Breast epithelium (tissue), 3 donors: ENCODE results near the gene GRM2.

Experiments
- CTCF ChIP-seq, 3 donors: fragments of 450-650 bp; IDR thresholded peaks; one replicate each; pipeline ENCODE4 v1.5.1; 2016 to 2017; ENCODE audit warnings: antibody characterized with exemption in 3 of 3, mild to moderate bottlenecking in 3 of 3, moderate library complexity in 3 of 3
- POLR2AphosphoS5 ChIP-seq, 3 donors: sonication (generic); formaldehyde crosslinking; IDR thresholded peaks; one replicate each; pipeline ENCODE4 v1.6.1; 2017; ENCODE audit warnings: antibody characterized with exemption in 3 of 3

GRCh38 chr3:51669241-51670052, 37.4 kb upstream of the GRM2 start:
- TF ChIP-seq CTCF (IDR thresholded peaks at IDR 0.05) (peak; percentile 84 to 95 (median 94)), POLR2AphosphoS5 (IDR thresholded peaks at IDR 0.05) (peak in 1 of 3 donors; percentile 58)
